Uterus (tissue), 2 donors: Measurements from ENCODE around the gene OPCML.

Source experiments
- CTCF ChIP-seq, 4 experiments: fragments of 200-600 bp in 2 of 4; fragments of 450-650 bp in 2 of 4; sonication (generic) in 2 of 4; IDR thresholded peaks; one replicate each; pipeline ENCODE4 v1.5.1; 2016 to 2019; ENCODE audit warnings: antibody characterized with exemption in 4 of 4, mild to moderate bottlenecking in 2 of 4, moderate library complexity in 1 of 4
- POLR2A ChIP-seq, 2 donors: fragments of 450-650 bp; IDR thresholded peaks; one replicate each; pipeline ENCODE4 v1.6.1; 2016; ENCODE audit warnings: antibody characterized with exemption in 2 of 2, mild to moderate bottlenecking in 1 of 2, moderate library complexity in 1 of 2

GRCh38 chr11:133058501-133058900, 473.8 kb downstream of the OPCML start:
- TF ChIP-seq CTCF (IDR thresholded peaks at IDR 0.05) (no peak), POLR2A (IDR thresholded peaks at IDR 0.05) (no peak)
